Measurements from ENCODE around the gene PLEKHA7.

DNA sequence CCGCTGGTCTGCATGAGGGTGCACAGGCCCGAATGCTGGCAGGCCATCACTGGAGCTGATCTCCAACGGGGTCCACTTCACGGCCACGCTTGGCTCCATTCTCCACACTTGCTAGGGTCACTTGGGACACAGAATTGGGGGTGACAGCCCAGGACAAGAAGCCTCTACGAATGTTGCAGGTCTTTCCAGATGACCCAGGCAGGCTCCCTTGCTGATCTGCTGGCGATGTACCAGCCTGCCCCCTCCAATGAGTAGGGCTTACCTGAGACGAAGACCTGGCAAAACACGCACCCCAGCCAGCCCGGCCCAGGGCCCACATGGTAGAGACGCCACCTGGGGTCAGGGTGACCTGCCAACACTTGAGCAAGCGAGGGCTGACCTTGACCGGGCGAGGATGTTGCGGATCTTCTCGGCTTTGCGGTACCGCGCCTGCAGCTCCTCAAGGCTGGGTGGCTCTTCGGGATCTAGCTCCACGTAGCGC, 230.9 kb downstream of the PLEKHA7 start:
- TF ChIP-seq POLR2A (IDR thresholded peaks at IDR 0.05; ENCODE audit: low read depth, low read length), result no peak
- TF ChIP-seq POLR2AphosphoS5 (IDR thresholded peaks at IDR 0.05; ENCODE audit: low read depth, low read length), result no peak

All from GM12892 (cell line).